Choroid plexus epithelial cell (primary cell): ENCODE data around the gene CA10.

ENCODE experiments used
- DNase-seq: peaks from one replicate; pipeline ENCODE4 v3.0.0-alpha.2; 2010; ENCODE audit warnings: low read depth
- H3K4me3 ChIP-seq: 2 replicates; pipeline ENCODE4 v1.5.1; 2011; ENCODE audit warnings: low read depth, mild to moderate bottlenecking, control low read depth, low read length, moderate library complexity
- CTCF ChIP-seq: conservative IDR thresholded peaks from 2 replicates; pipeline ENCODE4 v1.5.1; 2011; ENCODE audit warnings: low read depth, mild to moderate bottlenecking, control low read depth, inconsistent platforms, low read length, moderate library complexity

CA10 gene

GRCh38 chr17:51946311-51946710 is 212.2 kb downstream of the CA10 start:
- no peak for TF ChIP-seq CTCF
- no peak for DNase-seq
- H3K4me3 ChIP-seq = no peak overlapping the region

GRCh38 chr17:51941272-51941671 is 217.2 kb downstream of the CA10 start:
- TF ChIP-seq CTCF = no peak
- no peak for DNase-seq
- no peak overlapping the region for H3K4me3 ChIP-seq

GRCh38 chr17:51937264-51937663 is 221.2 kb downstream of the CA10 start:
- no peak for TF ChIP-seq CTCF

GRCh38 chr17:51935477-51935876 is 223.0 kb downstream of the CA10 start:
- no peak overlapping the region for H3K4me3 ChIP-seq
- DNase-seq = no peak
- TF ChIP-seq CTCF = no peak

More at GRCh38 chr17:51937264-51937663, 221.2 kb downstream of the CA10 start:
- no peak overlapping the region for H3K4me3 ChIP-seq
- DNase-seq = no peak

GRCh38 chr17:51933647-51934046 is 224.9 kb downstream of the CA10 start:
- no peak overlapping the region for H3K4me3 ChIP-seq
- no peak for DNase-seq
- TF ChIP-seq CTCF = no peak

GRCh38 chr17:51926448-51926847 is 232.1 kb downstream of the CA10 start:
- DNase-seq = no peak
- TF ChIP-seq CTCF = no peak
- H3K4me3 ChIP-seq = no peak overlapping the region

- no peak overlapping the region for H3K4me3 ChIP-seq
- no peak for TF ChIP-seq CTCF
- no peak for DNase-seq
Observed at GRCh38 chr17:51921500-51921899, 237.0 kb downstream of the CA10 start.
